Activated effector memory CD4-positive, alpha-beta T cell treated with anti-CD3 and anti-CD28 coated beads, Interleukin-2, amount 50 U/mL, for 16 hours (primary cell): ENCODE measurements around the gene LPXN.

ENCODE experiments used
- DNase-seq: peaks from one replicate; pipeline ENCODE4 v3.0.0-alpha.2; 2020

The LPXN gene

DNA sequence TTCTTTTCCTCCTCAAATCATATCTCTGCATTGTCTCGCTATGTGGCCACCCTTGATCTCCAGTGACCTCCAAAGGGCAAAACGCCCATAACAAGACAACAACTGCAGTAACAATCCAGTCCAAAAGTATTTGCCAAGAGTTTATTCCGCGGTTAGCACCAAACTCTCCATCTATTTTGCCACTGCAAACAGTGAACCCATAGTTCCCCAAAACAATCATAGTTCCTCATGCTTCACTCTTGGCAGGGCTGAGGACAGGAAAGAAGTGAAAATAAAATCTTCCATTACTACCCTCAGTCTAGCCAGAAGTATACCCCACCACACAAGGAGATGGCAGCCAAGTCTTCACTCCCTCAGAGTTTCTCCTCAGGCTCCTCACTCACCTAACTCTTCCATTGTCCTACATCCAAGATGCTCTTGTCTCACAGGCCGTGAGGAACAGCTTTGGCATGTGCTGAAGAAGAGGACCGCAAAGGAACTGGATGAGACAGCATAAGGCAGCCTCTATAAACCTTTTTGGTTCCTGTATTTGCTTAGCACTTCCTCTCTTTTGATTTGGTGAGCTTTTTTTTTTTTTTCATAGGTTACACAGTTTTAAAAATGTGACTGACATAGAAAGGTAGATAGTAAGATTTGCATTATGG, at the start of gene LPXN:
LPXN (minus strand) TSS at position 480 of the 644 bp plus-strand sequence; CDS start at position 396, 84 bp downstream.
- peak; percentile 78 for DNase-seq

DNA sequence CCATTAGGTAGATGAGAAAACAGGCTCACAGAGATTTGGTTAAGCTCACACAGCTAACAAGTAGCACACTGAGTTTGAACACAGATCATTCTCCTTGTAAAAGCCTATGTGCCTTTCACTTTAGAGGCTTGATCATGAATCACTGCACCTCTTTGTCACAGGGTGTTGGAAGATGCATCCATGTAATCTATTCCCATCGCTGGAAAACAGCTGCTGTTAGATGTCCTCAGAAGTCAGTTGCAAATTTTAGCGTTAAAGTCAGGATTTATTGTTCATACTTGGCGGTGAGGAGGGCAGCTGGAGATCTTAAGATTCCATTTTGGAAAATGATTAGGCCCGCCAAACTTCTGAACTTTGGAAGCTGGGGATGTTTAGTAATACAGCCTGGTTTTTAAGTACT, 49.4 kb upstream of the LPXN start:
- no peak for DNase-seq

DNA sequence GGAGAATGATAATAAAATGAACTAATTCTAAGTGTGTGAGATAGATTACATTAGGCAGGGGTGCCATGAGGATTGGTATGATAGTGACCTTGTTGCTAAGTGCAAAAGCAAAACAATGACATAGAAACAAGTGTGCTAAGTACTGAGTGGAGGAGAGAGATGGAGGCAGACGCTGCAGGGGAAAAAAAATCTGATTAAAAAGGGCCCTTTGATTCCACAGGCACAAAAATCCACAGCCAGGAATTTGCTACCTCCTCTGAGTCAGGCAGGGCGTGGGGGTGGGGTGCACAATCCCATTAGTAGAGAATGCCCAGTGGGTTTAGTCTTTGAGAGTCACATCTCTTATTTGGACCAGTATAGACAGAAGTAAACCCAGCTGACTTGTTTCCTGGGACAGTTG, 46.7 kb upstream of the LPXN start, which contains the start of gene CNTF:
CNTF (plus strand) TSS at position 322 of the 400 bp plus-strand sequence. CDS start 88 bp downstream, outside the sequence.
- no peak for DNase-seq

DNA sequence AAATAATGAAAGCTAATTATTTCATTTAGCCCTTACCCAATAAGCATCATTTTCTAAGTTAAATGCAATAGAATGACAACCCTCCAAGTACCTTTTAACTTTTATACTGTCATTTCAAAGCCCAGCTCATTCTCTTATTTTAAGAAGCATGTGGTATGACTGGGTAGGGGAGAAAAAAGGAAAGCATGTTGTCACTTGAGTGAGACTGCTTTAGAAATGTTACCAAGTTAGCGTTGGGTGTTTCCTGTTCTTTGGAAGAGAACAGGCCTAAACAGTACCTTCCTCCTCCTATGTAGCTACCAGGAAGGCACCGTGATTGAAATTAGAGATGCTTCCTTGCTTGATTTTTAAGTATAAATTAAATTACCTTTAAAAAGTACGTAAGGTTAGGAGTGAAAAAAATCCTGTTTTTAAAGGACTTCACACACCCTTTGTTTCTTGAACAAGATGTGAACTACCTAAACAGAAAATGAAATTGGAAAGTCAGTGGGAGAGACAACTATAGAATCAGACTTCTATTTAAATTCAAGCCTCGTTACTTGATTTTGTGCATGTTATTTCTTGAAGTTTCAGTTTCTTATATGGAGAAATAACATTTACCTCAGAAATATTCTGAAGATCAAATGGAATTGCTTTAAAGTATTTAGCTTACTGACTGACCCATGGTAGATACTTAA, 46.1 kb upstream of the LPXN start:
- DNase-seq, result no peak

DNA sequence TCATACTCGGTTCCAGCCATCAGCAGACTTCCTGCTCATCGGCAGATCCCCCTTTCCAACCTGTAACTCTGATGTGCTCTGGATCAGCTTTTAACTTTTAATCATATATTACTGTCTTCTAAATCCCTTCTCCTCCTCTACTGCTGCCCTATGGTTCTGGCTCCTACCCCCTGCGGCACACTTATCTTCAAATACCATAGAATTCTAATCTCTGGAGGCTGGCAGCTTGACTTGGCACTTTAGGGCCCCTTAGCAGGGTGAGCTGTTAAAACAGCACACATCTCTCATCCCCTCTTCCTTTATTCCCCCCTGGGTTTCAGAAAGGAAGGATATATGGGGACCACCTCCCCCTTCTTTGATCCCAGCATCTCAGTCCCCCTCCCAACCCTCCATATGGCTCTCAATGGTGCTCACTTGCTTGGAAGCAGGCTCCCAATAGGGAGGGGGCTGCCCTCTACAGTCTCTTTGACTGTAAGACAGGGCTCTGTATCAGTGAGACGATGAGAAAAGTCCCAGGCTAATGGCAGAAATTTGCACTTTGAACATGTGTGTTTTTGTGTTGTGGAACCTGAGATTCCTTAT, 42.4 kb upstream of the LPXN start:
- DNase-seq, result no peak

DNA sequence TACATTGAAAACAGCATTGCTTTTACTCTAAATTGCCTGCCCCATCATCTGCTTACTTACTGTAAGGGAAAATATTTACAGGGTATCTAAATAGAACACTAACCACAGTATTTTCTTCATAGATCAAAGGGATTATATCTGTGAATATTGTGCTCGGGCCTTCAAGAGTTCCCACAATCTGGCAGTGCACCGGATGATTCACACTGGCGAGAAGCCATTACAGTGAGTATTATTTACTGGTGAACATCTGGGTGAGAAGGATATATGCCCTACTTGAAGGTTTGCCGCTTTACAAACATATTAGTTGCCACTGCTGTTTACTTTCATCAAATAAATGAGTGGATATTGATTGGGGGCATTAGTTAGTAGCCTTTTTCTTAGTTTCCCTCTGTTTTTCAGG, 40.9 kb upstream of the LPXN start:
- no peak for DNase-seq

DNA sequence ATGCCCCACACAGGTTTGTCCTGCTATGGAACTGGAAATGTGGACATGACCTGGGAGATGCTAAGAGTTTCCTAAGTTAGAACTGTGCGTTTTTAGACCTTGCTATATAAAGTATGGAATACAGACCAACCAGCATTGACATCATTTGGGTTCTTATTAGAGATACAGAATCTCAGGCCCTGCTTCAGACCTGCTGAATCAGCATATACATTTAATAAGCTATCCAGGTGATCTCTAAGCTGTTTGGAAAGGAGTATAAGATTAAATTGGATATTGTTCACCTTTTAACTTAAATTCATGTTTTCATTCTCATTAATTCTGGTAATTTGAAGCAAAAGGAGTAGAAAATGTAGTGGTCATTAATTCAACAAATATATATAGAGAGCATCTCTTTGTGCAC, 39.9 kb upstream of the LPXN start:
- no peak for DNase-seq

DNA sequence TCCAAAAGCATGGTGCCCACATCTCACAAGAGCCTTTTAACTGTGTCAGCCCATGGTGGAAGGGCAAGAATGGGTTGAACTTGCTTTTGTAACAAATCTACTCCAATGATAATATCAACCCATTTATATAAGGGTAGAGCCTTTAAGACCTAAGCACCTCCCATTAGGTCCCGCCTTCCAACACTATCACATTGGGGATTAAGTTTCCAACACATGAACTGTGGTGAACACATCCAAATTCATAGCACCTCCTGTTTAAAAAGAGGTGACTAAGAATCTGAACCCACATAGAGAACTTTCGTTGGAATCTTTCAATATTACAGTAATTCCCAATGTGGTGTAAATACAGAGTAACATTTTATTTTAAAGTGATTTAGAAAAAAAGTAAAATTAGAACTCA, 37.6 kb upstream of the LPXN start:
- no peak for DNase-seq

DNA sequence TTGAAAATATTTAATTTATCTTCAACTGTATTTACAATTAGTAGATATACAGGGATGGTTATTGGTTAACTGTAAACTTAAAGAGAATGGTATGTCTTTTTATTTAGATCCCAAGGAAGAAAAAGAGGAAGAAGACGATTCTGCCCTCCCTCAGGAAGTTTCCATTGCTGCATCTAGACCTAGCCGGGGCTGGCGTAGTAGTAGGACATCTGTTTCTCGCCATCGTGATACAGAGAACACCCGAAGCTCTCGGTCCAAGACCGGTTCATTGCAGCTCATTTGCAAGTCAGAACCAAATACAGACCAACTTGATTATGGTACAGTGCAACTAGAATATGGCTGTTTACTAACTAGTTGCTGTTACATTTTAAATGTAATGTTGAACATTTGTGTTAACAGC, 34.1 kb upstream of the LPXN start:
- no peak for DNase-seq

DNA sequence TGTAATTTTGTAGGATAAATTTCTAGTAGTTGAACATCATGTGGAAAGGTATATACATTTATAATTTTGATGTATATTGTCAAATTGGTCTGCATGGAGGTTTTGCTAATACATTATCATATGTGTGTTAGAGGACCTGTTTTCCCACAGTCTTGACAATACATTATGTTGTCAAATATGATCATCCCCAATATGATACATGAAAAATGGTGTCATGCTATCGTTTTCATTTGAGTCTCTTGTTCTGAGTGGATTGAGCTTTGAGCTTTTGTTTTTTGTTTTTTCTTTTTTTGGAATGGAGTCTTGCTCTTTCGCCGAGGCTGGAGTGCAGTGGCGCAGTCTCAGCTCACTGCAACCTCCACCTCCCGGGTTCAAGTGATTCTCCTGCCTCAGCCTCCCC, 32.7 kb upstream of the LPXN start:
- DNase-seq, result no peak

DNA sequence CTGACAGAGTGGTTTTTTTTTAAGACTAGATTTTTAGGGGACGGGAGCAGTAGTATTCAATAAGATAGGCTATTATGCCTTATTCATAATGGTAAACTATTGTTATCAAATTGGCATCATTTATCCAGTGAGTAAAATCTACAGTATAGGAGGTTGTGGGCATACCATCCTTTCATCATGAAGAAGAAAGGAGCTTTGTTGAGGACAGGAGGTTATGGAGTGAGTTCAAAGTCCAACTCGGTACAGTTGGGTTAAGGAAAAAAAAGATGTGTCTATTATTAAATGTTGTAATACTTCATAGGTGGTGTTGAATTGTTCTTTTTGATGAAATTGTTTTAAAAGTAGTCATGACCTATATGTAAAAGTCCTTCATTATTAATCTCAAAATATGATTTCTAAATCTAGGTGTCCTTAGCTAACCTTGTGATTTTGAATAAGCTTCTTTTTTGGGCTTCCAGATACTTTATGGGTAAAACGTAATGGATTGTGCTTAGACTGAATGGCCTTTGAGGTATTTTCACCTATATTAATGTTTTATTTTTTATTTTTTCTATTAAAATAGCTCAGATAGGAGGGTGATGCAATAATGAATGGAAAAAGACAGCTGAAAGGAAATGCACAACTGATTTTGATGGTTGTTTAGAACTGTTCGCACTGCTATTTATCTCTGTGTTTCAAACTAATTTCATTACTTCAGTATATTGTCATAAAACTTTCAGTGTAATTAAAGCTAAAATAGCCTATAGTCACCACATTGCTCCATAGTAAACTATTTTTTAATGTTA, 31.5 kb upstream of the LPXN start:
- DNase-seq, result no peak

DNA sequence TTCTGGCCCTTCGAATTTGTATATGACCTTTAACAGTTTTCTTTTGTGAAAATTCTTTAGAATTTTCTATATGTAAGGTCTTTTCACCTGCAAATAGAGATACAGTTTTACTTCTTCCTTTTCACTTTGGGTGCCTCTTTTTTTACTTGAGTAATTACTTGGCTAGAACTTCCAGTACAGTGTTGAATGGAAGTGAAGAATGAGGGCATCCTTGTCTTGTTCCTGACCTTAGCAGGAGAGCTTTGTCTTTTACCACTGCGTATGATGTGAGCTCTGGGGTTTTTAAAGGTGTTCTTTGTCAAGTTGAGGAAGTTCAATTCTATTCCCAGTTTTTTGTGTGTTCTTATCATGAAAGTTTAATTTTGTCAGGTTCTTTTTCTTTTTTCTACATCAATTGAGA, 24.9 kb upstream of the LPXN start:
- no peak for DNase-seq

DNA sequence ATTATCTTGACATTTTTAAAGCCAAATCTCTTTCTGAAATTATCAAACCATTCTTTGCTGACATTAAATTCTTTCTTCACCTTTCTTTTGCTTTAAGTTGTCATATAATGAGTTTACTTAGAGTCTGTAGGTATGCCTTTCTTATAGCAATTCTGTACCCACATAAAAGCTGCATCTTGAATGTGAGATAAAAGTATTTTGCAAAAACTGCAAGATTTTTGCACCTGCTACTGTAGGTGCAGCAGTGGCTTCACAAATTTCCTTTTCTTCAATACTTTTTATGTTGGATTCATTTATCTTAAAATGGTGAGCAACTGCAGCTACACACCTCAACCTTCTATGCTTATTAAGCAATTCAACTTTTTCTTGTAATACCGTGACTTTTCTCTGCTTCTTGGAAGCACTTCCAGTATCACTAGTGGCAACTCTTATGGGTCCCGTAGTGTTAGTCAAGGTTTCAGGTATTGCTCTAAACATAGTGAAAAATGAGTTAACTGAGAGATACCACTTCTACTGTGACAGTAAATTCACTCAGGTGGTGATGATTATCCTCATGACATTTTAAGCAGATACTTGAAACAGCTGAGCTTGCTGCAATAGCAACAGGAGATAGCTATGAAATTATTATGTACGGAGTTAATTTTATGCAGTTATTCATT, 22.0 kb upstream of the LPXN start:
- DNase-seq, result no peak

DNA sequence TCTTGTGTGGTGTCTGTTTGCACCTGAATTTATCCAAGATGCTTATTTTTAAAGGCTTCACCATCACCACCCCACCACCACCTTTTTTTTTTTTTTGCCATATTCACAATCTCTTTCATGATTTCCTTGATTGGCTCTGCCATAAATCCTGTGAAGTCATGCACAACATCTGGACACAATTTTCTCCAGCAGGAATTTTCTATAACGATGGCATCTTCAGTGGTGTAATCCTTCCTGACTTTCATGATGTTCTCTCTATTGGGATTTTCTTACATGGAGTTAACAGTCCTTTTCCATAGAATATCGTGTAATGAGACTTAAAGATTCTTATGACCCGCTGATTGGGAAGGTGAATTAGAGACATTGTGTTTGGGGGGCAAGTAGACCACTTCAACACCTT, 21.0 kb upstream of the LPXN start:
- no peak for DNase-seq

DNA sequence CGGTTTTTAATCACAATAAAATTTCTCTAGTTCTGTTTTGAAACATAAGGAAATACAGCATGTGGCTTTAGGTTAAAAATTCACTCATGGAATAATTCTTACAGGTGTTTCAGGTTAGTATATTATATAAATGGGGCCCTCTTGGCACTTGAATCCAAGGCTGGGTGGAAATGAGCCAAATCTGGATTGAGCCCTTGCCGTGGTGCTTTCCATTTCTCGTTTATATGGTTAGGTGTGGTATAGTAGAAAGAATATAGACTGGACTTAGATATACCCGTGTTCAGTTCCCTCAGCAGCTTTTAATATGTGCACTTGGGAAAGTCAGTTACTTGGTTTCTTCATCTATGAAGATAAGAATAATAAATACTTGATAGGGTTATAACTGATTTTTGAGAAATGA, 19.2 kb upstream of the LPXN start:
- no peak for DNase-seq

DNA sequence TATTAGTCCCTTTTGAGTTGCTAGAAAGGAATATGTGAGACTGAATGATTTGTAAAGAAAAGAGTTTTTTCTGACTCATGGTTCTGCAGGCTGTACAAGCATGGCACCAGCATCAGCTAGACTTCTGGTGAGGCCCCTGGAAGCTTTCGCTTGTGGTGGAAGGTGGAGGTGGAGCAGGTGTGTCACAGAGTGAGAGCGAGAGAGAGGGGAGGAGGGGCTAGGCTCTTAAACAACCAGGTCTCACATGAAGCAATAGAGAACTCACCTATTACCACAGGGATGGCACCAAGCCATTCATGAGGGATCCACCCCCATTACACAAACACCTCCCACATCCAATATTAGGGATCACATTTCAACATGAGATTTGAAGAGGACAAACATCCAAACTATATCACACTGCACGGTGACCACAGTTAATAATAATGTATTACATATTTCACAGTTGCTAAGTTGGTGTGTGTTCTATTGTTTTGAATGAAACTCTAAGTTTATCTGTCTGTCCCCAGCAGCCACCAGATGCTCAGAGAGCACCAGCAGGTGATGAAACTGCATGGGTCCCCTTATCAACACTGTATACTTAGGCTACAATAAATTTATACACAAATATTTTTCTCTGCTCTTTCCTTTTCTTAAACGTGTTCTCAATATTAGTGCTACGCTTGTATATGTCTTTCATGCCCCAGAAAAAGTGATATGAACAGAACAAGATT, 17.3 kb upstream of the LPXN start:
- peak; percentile 78 for DNase-seq

DNA sequence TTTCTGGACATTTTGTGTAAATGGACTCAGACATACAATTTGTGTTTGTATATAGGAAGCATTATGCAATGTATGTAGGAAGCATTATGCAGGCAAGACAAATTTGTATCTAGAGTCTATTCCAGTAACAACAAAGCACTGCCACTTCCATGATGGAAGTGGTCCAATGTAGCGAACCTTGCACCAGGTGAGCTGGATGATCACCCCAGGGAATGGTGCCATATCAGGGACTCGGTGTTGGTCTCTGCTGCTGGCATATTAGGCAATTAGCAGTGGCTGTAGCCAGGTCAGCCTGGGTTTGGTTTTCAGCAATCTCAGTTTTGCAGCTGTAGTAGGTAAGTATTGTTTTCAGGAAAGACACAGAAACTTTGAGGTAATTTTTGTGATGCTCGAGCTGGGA, 16.0 kb upstream of the LPXN start:
- no peak for DNase-seq

DNA sequence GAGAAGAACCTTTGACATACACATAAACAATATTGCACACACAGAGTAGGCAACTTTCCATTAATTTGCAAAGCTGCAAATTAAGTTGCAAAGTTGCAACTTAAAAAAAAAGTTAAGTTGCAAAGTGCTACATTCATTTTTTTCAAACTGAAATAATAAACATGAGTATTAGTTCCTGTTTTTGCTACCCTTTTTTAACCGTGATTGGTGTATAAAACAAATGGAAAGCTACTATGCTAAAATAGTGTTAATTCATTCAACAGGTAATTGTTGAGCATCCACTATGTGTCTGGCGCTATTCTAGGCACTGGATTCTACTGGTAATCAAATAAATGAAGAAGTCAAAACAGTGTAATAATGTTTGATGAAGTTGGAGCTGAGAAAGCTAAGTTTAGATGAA, 11.3 kb upstream of the LPXN start:
- no peak for DNase-seq

DNA sequence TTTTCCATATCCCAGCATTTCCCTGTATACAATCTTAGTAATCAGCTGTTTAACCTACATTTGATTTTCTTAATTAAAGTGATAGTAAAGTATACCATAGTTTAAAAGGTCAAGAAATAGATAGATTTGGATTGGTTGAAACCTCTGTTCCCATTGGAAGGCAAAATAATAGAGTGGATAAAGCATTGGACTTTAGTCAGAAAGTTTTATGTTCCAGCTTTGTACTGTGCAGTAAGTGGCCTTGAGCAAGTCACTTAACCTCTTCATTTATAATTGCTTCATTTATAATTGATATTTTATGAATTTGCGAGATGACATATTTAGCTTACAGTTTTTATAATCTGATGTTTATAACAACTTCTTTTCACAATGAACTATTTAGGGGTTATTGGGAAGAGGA, 6.8 kb upstream of the LPXN start:
- no peak for DNase-seq

DNA sequence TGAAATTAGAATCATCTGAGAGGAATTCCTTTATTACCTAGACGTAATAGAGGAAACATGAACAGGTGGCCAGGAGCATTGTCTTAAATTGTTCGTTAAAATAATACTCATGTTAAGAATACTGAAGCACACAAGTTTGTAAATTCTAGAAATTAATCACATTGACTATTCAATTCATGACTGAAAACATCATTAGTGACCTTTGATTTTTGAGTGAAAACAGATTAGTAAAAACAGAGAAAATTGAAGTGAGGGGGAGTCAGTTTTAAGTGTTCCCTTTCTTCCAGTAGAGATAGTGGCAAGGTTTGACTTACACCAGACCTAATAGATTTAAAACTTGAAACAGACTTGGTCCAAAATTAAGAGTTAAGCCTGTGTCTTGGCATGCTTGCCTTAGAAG, 4.7 kb upstream of the LPXN start:
- DNase-seq, result no peak

DNA sequence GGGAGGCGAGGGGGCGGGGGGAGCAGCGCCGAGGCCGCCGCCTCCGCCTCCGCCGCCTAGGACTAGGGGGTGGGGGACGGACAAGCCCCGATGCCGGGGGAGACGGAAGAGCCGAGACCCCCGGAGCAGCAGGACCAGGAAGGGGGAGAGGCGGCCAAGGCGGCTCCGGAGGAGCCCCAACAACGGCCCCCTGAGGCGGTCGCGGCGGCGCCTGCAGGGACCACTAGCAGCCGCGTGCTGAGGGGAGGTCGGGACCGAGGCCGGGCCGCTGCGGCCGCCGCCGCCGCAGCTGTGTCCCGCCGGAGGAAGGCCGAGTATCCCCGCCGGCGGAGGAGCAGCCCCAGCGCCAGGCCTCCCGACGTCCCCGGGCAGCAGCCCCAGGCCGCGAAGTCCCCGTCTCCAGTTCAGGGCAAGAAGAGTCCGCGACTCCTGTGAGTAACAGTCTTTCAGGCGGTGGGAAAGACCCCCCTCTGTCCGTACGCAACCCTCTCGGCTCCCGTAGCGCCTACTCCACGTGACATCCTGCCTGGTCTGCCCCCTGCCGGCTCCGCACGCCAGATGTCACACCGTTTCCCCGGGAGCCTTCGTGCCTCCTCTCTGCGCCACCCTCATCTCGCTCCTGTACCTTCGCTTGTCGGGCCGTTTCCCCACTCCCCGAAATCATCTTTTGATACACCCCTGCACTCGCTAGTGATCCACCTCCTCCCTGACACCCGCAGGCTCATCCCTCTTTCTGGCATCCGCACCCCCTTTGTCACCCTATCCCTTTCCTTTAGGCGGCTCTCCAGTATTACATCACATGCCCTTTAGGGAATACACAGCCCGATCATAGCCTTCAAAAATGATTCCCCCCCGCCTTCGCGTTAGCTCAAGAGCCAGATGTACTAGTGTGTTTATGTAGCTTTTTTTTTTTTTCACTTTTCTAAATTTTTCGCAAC, 3.8 kb upstream of the LPXN start:
- peak; percentile 98 for DNase-seq
